ENCODE data around the gene SPDYE2B.
"Not testable (repeated sequence)": the region's sequence is repeated elsewhere in the genome, so short reads cannot be mapped to it uniquely, and the experiment has no call there.

The SPDYE2B gene

DNA sequence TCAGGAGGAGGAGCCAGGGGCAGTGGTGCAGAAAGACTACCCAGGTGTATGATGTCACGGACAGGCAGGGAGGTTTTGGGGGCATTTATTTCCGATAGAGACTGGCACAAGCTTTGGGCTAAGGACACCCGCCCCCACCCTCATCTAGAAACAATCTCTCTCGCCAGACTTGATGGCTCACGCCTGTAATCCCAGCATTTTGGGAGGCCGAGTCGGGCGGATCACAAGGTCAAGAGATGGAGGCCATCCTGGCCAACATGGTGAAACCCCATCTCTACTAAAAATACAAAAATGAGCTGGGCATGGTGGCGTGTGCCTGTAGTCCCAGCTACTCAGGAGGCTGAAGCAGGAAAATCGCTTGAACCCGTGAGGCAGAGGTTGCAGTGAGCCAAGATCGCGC is 13.2 kb upstream of the SPDYE2B start:
- not testable (repeated sequence) for H3K27ac ChIP-seq, H3K4me3 ChIP-seq

DNA sequence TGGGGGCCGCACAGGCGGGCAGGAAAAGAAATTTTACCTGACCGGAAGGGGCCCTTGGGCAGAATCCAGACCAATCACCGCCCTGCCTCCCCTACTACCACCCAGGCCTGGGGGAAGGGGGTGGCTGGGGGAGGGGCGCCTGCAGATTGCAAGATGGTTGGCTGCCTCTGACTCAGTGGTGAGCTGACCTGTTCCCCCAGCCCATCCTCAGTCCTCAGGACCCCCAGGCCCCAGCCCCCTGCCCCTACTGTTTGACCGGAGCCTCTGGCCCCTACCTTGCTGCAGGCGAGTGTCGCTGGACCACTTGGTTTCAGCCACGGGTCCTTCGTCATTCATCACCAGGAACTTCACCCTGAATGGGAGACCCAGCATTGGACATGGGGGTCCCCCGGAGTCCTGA is 11.3 kb upstream of the SPDYE2B start:
- H3K27ac ChIP-seq, H3K4me3 ChIP-seq: not testable (repeated sequence)

DNA sequence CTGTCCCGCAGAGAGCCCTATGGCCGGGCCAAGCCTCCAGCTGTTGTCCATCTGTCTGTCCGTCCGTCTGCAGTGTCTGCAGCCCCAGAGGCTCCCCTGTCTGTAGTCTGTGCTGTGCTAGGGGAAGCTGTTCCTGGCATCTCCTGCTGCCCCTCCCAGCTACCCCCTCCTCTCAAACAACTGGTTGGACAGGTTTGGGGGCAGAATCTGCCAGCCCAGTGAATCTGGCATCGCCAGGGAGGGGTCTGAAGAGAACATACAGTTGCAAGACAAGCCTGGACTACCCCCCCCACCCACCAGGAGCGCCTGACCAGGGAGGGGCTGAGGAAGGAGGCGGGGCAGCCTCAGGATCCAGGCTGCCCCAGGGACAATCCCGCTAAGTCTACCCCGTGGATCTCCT is 7.4 kb upstream of the SPDYE2B start, which contains the start of gene UPK3BL1:
UPK3BL1 (minus strand) TSS at position 101 of the 400 bp plus-strand sequence; CDS start at position 51, 50 bp downstream.
- not testable (repeated sequence) for H3K27ac ChIP-seq, H3K4me3 ChIP-seq

DNA sequence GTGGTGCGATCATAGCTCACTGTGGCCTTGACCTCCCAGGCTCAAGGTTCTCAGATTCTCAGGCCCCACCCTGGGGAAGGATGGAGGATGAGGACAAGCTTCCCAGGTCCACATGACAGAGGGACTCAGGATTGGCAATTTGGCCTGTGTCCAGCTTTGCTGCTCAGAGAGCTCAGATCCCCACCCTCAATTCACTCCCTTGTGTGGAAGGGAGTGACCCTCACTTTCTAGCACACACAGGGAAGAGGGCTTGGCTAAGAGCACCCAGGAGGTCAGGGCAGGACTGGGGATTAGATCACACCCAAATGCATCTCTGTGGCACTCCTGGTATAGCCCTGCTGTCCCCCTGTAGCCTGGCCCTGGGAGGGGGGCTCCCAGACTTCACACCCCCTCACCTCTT is 6.7 kb upstream of the SPDYE2B start:
- not testable (repeated sequence) for H3K4me3 ChIP-seq, H3K27ac ChIP-seq

DNA sequence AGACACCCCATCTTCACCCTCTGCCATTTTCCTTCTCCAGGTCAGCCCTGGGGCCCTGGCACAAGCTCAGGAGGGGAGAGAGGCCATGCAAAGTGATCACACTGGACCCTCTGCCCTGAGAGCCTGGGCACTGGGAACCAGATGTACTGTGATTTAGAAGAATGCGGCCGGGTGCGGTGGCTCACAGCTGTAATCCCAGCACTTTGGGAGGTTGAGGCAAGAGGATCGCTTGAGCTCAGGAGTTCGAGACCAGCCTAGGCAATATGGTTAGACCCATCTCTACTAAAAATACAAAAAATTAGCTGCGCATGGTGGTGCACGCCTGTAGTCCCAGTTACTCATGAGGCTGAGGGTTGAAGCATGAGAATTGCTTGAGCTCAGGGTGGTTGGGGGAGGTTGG is 2.3 kb upstream of the SPDYE2B start:
- H3K27ac ChIP-seq, H3K4me3 ChIP-seq: not testable (repeated sequence)

DNA sequence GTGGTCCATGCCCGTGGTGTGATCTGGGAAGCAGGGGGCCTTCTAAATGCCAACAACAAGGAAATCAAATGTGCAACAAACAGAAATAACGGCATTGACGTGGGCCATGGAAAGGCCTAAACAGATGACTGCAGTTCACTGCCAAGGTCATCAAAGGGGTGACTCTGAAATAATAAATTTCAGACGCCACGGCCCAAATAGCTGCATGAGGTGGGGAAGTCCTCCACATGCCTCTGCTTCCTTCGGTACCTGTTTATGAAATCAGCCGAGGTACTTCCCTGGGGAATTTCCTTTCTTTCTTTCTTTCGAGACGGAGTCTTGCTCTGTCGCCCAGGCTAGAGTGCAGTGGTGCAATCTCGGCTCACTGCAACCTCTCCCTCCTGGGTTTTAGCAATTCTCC is 14.6 kb downstream of the SPDYE2B start:
- not testable (repeated sequence) for H3K27ac ChIP-seq, H3K4me3 ChIP-seq

DNA sequence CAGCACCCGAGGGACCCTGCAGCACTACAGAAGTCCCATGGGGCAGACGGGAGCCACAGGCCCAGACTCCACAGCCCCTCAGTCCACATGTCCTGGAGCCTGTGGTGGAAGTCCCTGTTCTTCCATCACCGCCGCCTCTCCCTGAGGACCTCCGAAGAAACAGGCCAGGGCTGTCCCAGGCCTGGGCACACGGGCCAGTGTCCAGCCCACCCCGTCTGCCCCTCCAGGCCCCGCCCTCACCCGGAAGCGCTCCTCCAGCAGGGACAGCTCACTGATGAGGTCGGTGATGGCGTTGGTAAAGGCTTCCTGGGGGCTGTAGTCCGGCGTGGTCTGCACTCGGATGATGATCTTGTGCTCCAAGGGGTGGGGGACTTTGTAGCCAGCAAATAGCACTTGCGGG is 16.7 kb downstream of the SPDYE2B start:
- H3K27ac ChIP-seq, H3K4me3 ChIP-seq: not testable (repeated sequence)

DNA sequence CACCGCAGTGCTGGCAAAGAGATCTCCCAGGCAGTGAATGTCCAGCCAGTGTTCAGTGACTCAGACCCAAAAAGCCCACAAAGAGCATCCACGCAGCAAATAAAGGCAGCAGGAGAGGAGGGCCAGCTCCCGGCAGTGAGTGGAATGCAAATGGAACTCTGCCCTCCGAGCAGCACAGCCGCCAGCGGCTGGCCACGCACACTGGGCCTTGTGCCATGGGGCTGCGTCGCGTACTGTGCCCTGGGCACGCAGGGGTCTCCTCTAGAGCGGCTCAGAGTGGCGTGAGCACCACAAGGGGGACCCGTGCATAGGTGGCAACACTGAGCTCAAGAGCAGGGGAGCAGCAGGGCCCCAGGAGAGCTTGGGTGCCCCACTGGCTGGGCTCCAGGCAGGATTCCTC is 17.4 kb downstream of the SPDYE2B start:
- H3K4me3 ChIP-seq, H3K27ac ChIP-seq: not testable (repeated sequence)

DNA sequence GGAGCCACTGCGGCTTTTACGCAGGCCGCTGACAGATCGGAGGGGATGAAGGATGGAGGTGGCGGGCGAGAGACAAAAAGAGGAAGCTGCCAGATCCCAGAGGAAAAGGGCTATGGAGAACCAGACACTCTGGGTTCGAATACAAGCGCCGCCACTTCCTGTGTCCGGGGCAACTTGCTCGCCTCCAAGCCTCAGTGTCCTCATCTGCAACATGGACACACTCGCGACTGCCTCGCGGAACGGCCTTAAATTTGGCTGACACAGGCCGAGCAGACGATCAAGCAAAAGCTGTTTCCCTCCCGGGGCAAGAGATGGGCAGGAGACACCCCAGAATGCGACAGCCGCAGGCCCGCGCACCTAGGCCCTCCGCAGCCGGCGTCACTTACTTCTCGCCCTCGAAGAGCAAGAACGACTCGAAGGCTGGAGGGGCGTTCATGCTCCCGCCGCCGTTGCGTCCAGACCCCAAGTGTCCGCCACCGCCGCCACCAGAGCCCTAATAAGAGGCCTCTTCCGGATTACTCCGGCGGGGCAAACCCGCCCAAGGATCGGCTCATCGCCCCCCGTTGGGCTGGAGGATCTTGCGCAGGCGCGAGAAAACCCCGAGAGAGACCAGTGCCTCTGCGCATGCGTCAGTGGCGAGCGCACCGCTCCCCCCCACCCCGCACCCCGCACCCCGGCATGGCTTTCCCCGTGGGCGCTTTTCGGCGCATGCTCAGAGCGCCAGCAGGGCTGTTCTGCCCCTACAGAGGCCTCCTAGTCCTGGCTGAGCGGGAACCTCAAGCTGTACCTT is 21.2 kb downstream of the SPDYE2B start, which contains the start of gene POLR2J2:
POLR2J2 (minus strand) TSS at position 498 of the 790 bp plus-strand sequence; CDS start at position 436, 62 bp downstream.
- Histone ChIP-seq H3K4me3 (peak within 1 kb of the TSS in 2 of 7 experiments; percentile 25), H3K27ac (peak within 1 kb of the TSS in 5 of 21 experiments; percentile 31 to 79 (median 61))

DNA sequence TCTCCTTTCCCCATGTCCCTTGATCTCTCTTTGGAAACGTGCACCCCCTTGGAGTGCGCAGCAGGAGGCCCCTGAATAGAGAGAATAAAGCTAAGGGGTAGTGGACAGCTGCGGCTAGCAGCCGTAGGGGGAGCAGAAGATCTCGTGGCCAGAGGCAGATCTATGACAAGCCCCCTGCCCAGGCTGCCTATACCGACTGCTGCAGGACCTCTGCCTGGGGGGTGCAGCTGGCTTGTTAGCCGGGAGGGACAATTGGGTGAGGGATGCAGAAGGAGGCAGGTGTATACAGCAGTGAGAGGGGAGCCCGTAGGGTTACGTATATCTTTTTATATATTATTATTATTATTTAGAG is 21.8 kb downstream of the SPDYE2B start:
- not testable (repeated sequence) for H3K27ac ChIP-seq, H3K4me3 ChIP-seq

DNA sequence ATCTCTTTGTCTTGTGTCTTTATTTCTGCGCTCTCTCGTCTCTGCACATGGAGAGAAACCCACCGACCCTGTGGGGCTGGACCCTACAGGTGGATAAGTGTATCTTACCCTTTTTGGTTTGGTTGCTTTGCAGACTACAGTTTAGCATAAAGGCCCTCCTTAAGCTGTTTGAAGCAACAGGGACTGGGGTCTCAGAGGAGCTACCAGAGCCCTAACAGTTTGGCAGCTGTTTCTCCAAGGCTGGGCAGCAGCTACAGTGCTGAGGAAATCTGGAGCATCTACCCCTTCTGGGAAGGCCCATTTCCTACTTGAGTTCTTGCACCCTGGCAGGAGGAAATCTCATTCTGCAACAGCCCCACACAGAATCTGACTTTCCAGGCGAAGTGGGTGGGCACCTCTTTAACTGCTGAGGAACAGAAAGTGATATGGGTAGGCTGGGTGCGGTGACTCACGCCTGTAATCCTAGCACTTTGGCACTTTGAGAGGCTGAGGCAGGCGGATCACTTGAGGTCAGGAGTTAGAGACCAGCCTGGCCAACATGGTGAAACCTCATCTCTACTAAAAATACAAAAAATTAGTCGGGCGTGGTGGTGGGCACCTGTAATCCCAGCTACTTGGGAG is 23.4 kb downstream of the SPDYE2B start:
- H3K27ac ChIP-seq, H3K4me3 ChIP-seq: not testable (repeated sequence)

DNA sequence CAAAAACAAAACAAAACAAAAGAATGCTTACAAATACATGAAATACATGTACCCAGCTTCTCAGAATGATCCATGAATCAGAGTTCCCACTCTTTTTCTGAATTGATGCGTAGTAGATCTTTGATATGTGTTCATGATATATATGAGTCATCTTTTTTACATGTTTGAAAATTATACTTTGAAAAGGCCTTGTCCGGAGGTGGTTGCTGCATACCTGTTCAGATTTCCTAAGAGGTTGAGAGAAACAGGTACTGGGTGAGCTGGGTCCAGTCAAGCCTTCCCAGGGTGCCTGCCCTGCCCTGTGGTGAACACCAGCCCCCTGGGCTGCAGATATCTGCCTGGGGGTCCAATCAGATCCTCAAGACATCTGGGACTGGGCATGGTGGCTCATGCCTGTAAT is 25.4 kb downstream of the SPDYE2B start:
- H3K27ac ChIP-seq, H3K4me3 ChIP-seq: not testable (repeated sequence)

DNA sequence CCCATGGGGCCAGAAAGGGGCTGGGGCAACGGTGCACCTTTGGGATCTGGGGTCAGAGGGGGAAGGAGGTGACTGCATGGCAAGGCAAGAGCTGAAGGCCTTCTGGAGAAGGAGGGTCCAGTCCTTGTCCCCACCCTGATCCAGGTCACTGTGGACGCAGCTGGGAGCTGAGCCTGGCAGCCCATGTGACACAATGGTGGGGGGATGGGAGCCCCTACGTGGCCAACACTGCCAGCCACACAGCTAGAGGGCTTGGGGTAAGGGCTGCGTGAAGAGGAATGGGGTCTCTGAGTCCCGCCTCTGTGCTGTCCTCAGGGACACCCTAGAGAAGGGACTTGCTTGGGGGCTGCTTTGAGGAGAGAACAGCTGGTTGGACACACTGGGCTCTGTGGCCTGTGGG is 30.7 kb downstream of the SPDYE2B start:
- not testable (repeated sequence) for H3K27ac ChIP-seq, H3K4me3 ChIP-seq

DNA sequence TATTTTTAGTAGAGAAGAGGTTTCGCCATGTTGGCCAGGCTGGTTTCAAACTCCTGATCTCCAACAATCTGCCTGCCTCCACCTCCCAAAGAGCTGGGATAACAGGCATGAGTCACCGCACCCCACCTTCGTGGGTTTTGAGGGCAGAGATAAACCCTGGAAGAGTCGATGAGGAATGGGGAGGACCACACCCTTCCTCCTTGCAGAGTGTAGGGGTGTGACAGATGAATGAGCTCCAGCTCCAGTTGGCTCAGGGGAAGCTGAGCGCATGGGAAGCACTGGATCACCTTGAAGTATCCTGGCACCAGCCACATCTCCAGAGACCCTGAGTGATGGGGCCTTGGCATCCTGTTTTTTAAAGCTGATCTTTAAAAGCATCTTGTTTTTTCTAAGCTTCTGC is 32.4 kb downstream of the SPDYE2B start:
- not testable (repeated sequence) for H3K4me3 ChIP-seq, H3K27ac ChIP-seq

DNA sequence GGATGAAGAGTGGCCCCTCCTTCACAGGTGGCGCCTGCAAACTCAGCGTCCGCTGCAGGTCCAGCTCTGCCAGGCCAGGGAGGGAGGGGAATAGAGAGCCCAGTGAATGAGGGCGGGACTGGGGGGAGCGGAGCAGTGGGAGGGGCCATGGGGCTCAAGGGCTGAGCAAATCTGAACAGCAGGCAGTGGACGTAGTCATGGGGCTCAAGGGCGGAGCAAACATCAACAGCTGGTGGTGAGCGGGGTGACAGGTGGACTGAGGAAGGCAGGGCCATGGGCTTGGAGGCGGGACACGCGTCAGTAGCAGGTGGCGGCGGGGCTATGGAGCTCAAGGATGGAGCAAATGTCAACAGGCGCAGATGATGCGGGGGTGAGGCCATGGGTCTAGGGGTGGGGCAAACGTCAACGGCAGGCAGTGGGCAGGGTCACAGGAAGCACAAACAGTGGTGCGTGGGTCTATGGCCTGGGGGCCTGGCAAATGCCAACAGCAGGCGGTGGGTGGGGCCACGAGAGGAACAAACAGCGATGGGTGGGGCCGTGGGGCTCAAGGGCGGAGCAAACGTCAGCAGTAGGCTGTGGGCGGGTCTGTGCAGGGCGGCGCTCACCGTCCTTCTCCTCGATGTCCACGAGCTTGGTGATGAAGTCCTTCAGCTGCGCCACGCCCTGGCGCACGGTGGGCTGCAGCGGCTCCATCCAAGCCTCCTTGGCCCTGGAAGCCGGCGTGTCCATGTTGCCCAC is 38.3 kb downstream of the SPDYE2B start:
- not testable (repeated sequence) for H3K4me3 ChIP-seq

DNA sequence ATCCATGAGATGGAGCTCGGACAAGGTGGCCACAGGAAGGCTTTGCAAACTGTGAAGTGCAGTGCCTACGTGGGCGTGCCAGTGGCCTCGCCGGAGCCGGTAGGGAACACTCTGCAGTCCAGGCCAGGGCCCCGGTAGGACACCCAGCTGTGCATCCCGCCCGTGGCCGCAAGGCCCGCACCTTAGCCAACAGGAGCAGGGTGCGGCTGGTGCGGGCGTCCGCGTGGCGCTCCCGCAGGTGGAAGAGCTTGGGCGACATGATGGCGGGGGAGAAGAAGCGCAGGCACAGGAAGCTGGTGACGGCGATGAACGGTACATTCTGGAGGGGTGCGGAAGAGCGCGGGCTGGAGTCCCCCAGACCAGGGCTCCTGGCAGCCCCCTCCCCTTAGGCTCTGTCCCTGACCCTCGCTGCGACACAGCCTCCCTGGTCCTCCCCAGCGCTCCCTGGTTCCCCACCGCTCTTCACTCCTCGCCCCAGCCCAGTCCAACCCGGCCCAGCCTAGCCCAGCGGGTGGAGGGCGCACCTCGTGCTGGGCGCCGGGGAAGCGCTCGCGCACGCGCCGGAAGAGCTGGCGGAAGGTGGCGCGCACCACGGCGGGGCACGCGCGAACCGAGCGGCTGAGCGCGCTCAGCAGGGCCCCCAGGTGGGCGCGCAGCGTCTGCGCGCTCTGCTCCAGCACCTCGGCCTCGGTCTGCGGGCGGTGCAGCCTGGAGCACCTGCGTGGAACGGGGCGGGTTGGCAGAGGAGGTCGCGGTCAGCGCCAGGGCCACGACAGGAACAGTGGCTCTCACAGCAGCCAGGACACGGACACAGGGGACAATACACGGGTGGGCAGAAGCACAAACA is 39.5 kb downstream of the SPDYE2B start:
- Histone ChIP-seq H3K27ac (peak overlapping the region in 1 of 21 experiments; percentile 72), H3K4me3 (peak overlapping the region in 2 of 7 experiments; percentile 30 to 32)

More for the DNA sequence above, 38.3 kb downstream of the SPDYE2B start:
- H3K27ac ChIP-seq, result not testable (repeated sequence)

DNA sequence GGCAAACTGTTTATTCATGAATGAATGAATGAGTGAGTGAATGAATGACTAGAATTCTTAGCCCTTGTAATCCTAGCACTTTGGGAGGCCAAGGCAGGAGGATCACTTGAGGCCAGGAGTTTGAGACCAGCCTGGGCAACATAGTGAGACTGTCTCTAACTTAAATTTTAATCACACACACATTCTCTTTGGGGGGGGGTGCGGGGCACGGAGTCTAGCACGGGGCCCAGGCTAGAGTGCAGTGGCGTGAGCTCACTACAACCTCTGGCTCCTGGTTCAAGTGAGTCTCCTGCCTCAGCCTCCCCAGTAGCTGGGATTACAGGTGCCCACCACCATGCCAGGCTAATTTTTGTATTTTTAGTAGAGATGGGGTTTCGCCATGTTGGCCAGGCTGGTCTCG is 40.5 kb downstream of the SPDYE2B start:
- H3K27ac ChIP-seq, result not testable (repeated sequence)

DNA sequence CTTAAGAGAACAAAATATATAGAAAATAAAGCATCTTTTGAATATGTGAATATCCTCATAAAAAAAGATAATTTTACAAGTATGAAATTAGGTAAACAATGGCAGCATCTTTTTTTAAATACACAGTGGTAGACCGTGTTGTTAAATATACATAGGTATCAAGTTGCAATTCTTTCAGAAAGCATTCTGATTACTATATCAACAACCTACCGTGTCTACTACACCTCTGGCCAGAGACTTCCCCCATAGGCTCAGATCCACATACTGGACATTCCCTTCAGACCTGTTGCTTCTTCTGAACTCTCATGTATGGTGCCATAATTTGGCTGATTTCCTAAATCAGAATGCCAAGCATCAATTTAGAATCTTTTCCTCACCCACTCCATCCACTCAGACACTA is 43.9 kb downstream of the SPDYE2B start:
- not testable (repeated sequence) for H3K4me3 ChIP-seq, H3K27ac ChIP-seq

More for the DNA sequence above, 40.5 kb downstream of the SPDYE2B start:
- not testable (repeated sequence) for H3K4me3 ChIP-seq

DNA sequence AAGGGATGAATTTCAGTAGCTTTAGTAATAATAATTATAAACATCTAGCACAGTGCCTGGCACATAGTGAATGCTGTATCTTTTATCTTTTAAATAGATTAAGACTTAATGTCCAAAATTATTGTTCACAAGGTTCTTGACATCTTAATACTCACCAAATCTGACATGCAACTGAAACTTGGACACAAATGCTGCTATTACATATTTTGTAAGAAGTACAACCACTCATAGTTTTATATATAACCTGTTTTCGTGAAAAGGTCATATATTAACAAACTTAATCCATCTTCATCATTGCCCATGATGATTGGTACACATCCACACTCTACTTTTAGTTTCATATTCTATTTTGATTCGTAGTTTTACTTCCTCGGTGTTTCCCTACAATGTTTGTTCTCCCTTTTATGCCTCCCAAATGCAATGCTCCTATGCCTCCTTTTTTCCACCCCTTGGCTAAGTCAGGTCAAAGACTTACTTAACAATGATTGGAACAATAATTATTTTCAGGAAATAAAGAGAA is 45.0 kb downstream of the SPDYE2B start:
- peak overlapping the region in 1 of 21 experiments; percentile 23 for H3K27ac ChIP-seq
- not testable (repeated sequence) for H3K4me3 ChIP-seq

All from skin epidermis (tissue), 12 donors.